ENCODE data around the gene SLC4A3. TPM values are rescaled to one million over a fixed set of nuclear protein-coding genes. Genes with fewer than 3 reads are reported as not detected.
"Not testable (repeated sequence)": the region's sequence is repeated elsewhere in the genome, so short reads cannot be mapped to it uniquely, and the experiment has no call there.

Gene SLC4A3
- total RNA-seq, 1 donor from 2014 or later, result 0.17 TPM

GRCh38 chr2:219651656-219652055, 24.2 kb downstream of the SLC4A3 start:
- DNase-seq, result not testable (repeated sequence)

GRCh38 chr2:219656526-219656925, 29.1 kb downstream of the SLC4A3 start:
- no peak for DNase-seq

- no peak for DNase-seq
These were observed 30.9 kb downstream of the SLC4A3 start for GRCh38 chr2:219658196-219658846.

- no peak for DNase-seq
These were observed 31.4 kb downstream of the SLC4A3 start for GRCh38 chr2:219658874-219659273.

- no peak for DNase-seq
These were observed 33.9 kb downstream of the SLC4A3 start for GRCh38 chr2:219661197-219661954.

GRCh38 chr2:219661955-219662395, 34.5 kb downstream of the SLC4A3 start:
- DNase-seq, result no peak

- DNase-seq, result no peak
These were observed 35.1 kb downstream of the SLC4A3 start for GRCh38 chr2:219662566-219662965.

GRCh38 chr2:219663116-219663762, 35.8 kb downstream of the SLC4A3 start:
- DNase-seq, result no peak

GRCh38 chr2:219664041-219664440, 36.6 kb downstream of the SLC4A3 start:
- no peak for DNase-seq

- no peak for DNase-seq
These were observed 37.5 kb downstream of the SLC4A3 start for GRCh38 chr2:219664944-219665343.

GRCh38 chr2:219665926-219666325, 38.5 kb downstream of the SLC4A3 start:
- no peak for DNase-seq

- DNase-seq, result no peak
These were observed 40.9 kb downstream of the SLC4A3 start for GRCh38 chr2:219668316-219668715.

GRCh38 chr2:219670386-219670785, 43.0 kb downstream of the SLC4A3 start:
- no peak for DNase-seq

- DNase-seq, result no peak
These were observed 43.8 kb downstream of the SLC4A3 start for GRCh38 chr2:219671279-219671678.

GRCh38 chr2:219672406-219672805, 45.0 kb downstream of the SLC4A3 start:
- DNase-seq, result no peak

- DNase-seq, result no peak
These were observed 47.8 kb downstream of the SLC4A3 start for GRCh38 chr2:219675221-219675620.

- DNase-seq, result no peak
These were observed 49.2 kb downstream of the SLC4A3 start for GRCh38 chr2:219676586-219676985.

GRCh38 chr2:219679041-219679440, 51.6 kb downstream of the SLC4A3 start:
- DNase-seq, result no peak

GRCh38 chr2:219679571-219679970, 52.1 kb downstream of the SLC4A3 start:
- no peak for DNase-seq

GRCh38 chr2:219680958-219681693, 53.7 kb downstream of the SLC4A3 start:
- no peak for DNase-seq

GRCh38 chr2:219681694-219682300, 54.4 kb downstream of the SLC4A3 start:
- no peak for DNase-seq

GRCh38 chr2:219683474-219683873, 56.0 kb downstream of the SLC4A3 start:
- not testable (repeated sequence) for DNase-seq
